GM10248 (cell line): ENCODE data around the gene TBC1D1.

Source experiments
- CTCF ChIA-PET: fragments of 300-600 bp; sonication (Branson Sonifier 250); formaldehyde crosslinking; extraction: SDS; loops from one replicate; lab custom pipeline; 2021; ENCODE audit warnings: antibody characterized with exemption; lab: Yijun Ruan, JAX
- POLR2A ChIA-PET: fragments of 350-650 bp; sonication (Branson Sonifier 250); formaldehyde crosslinking; extraction: SDS; loops from one replicate; lab custom pipeline; 2020; ENCODE audit warnings: antibody characterized with exemption; lab: Yijun Ruan, JAX
- DNase-seq: peaks from one replicate; pipeline ENCODE4 v3.0.0; 2012; ENCODE audit errors: extremely low spot score
- CTCF ChIP-seq: IDR thresholded peaks from 2 replicates; pipeline ENCODE4 v1.5.1; 2012; ENCODE audit warnings: mild to moderate bottlenecking, low read depth; ENCODE audit errors: extremely low read depth, missing control alignments, control extremely low read depth

The TBC1D1 gene

DNA sequence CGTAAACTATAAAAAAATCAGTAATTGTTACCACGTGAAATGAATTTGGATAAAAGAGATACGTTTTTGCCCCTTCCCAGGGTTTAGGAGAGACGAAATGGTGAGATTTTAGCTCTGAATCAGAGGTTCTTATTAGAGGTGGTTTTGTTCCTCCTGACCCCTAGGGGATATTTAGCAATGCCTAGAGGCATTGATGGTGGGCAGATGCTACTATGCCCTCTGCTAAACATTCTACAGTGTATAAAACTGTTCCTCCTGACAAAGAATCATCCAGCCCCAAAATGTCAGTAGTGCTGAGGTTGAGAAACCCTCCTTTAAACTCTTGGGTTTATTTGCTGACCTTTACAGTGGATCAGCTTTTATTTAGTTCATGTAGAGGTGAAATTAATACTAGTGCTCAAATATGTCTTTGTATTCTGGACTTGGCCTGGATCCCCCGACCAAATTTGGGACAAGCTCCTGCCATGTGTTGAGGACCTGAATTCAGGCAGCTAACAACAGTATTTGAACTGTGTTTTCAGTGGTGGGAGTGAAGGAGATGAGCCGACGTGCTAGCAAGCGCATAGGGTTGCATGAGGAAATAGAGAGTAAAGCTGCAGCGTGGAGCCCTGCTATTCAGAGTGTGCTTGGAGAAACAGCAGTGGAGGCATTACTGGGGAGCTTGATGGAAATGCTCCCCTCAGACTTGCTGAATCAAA is 195.4 kb downstream of the TBC1D1 start:
- no peak for DNase-seq
- ChIA-PET POLR2A (interaction anchor here (1.5 kb wide), 1 partner anchor 12 kb away, joined by 3 read pairs; no protein-coding TSS in a partner anchor), CTCF (interaction anchor here (0.7 to 1.7 kb wide), 17 partner anchors 8 to 589 kb away, joined by 3 to 9 read pairs (median 5); no protein-coding TSS in a partner anchor)
- TF ChIP-seq CTCF, result no peak

- DNase-seq, result no peak
- no peak for TF ChIP-seq CTCF
- POLR2A ChIA-PET, result interaction anchor here (1.5 kb wide), 1 partner anchor 12 kb away, joined by 3 read pairs; no protein-coding TSS in a partner anchor
- CTCF ChIA-PET, result interaction anchor here (0.7 to 1.7 kb wide), 12 partner anchors 8 to 37 kb away, joined by 3 to 9 read pairs (median 6); no protein-coding TSS in a partner anchor
Observed at GRCh38 chr4:38086849-38087226, 196.0 kb downstream of the TBC1D1 start.

GRCh38 chr4:38088321-38088720 is 197.4 kb downstream of the TBC1D1 start:
- DNase-seq, result no peak
- ChIA-PET POLR2A (no interaction called here), CTCF (interaction anchor here (1.6 to 3.6 kb wide), 3 partner anchors 10 to 32 kb away, joined by 7 to 22 read pairs (median 7); no protein-coding TSS in a partner anchor)
- TF ChIP-seq CTCF, result no peak

- ChIA-PET CTCF (interaction anchor here (1.0 to 3.6 kb wide), 11 partner anchors 11 to 714 kb away, joined by 3 to 22 read pairs (median 6); partner anchors contain the start of gene TLR1), POLR2A (interaction anchor here (0.6 to 1.2 kb wide), 3 partner anchors 13 to 26 kb away, joined by 3 to 4 read pairs (median 4); no protein-coding TSS in a partner anchor)
- TF ChIP-seq CTCF, result no peak
- DNase-seq, result no peak
Observed at GRCh38 chr4:38089961-38090360, 199.1 kb downstream of the TBC1D1 start.

- POLR2A ChIA-PET, result interaction anchor here (0.6 to 1.2 kb wide), 4 partner anchors 14 to 26 kb away, joined by 3 to 4 read pairs (median 4); no protein-coding TSS in a partner anchor
- no peak for DNase-seq
- CTCF ChIA-PET, result interaction anchor here (1.0 to 3.6 kb wide), 16 partner anchors 9 to 714 kb away, joined by 3 to 22 read pairs (median 4); partner anchors contain the start of gene TLR1
- TF ChIP-seq CTCF, result no peak
Observed at GRCh38 chr4:38090455-38091246, 199.8 kb downstream of the TBC1D1 start.

DNA sequence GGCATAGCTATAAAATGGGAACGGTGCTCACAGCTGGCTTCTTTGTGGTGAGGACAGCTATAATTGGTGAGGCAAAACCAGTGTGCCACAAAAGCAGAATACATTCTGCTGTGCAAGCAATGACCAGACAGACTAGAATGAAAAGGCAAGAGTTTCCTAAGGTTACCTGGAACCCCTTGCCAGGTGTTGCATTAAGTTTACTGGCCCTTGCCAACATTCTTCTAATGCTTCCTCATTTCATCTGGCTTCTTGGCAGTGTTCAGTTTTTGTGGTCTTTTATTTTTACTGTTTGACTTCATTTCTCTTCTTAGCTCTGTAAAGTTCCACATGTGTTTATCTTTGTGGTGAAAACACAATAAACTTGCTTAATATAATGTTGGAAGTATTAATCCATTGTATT is 200.8 kb downstream of the TBC1D1 start:
- DNase-seq, result no peak
- CTCF ChIA-PET, result interaction anchor here (1.0 to 3.6 kb wide), 10 partner anchors 9 to 56 kb away, joined by 3 to 22 read pairs (median 4); no protein-coding TSS in a partner anchor

More for the DNA sequence above, 200.8 kb downstream of the TBC1D1 start:
- POLR2A ChIA-PET, result no interaction called here
- TF ChIP-seq CTCF, result no peak
